Measurements from ENCODE around the gene APOBEC4. TPM values are rescaled to one million over a fixed set of nuclear protein-coding genes. Genes with fewer than 3 reads are reported as not detected.
A peak's percentile ranks its signal among the peaks of the same experiment; 100 is the strongest.

APOBEC4 gene
- total and polyA plus RNA-seq, 10 of the 15 experiments (the other 5 are each of a cell fraction or from before 2014, with no cell fraction given): 0.04 to 0.25 (median 0.06) TPM; not detected in 5

- TF ChIP-seq, protein P1, sequence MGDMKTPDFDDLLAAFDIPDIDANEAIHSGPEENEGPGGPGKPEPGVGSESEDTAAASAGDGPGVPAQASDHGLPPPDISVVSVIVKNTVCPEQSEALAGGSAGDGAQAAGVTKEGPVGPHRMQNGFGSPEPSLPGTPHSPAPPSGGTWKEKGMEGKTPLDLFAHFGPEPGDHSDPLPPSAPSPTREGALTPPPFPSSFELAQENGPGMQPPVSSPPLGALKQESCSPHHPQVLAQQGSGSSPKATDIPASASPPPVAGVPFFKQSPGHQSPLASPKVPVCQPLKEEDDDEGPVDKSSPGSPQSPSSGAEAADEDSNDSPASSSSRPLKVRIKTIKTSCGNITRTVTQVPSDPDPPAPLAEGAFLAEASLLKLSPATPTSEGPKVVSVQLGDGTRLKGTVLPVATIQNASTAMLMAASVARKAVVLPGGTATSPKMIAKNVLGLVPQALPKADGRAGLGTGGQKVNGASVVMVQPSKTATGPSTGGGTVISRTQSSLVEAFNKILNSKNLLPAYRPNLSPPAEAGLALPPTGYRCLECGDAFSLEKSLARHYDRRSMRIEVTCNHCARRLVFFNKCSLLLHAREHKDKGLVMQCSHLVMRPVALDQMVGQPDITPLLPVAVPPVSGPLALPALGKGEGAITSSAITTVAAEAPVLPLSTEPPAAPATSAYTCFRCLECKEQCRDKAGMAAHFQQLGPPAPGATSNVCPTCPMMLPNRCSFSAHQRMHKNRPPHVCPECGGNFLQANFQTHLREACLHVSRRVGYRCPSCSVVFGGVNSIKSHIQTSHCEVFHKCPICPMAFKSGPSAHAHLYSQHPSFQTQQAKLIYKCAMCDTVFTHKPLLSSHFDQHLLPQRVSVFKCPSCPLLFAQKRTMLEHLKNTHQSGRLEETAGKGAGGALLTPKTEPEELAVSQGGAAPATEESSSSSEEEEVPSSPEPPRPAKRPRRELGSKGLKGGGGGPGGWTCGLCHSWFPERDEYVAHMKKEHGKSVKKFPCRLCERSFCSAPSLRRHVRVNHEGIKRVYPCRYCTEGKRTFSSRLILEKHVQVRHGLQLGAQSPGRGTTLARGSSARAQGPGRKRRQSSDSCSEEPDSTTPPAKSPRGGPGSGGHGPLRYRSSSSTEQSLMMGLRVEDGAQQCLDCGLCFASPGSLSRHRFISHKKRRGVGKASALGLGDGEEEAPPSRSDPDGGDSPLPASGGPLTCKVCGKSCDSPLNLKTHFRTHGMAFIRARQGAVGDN (IDR thresholded peaks at IDR 0.05): no peak
- TF ChIP-seq JUNB (IDR thresholded peaks at IDR 0.05) (no peak), ZSCAN29 (IDR thresholded peaks at IDR 0.05) (no peak), RAD21 (IDR thresholded peaks at IDR 0.05; ENCODE audit: insufficient read depth, low read depth, low read length) (no peak), ZNF24 (IDR thresholded peaks at IDR 0.05) (no peak), SREBF2 (IDR thresholded peaks at IDR 0.05; ENCODE audit: low read length) (no peak), SIX5 (IDR thresholded peaks at IDR 0.05; ENCODE audit: low read depth, low read length, severe bottlenecking) (no peak), SPI1 (IDR thresholded peaks at IDR 0.05; ENCODE audit: borderline replicate concordance, insufficient read depth, low read depth, low read length) (peak; percentile 88; the same call in 1 of the 2 replicates), TBL1XR1 (IDR thresholded peaks at IDR 0.05; ENCODE audit: low read depth, low read length) (no peak; the same call in 1 of the 2 replicates), POU2F2 (IDR thresholded peaks at IDR 0.05; ENCODE audit: borderline replicate concordance, low read depth, low read length) (peak; percentile 49; the same call in 1 of the 3 replicates)
- TF ChIP-seq, protein P2, sequence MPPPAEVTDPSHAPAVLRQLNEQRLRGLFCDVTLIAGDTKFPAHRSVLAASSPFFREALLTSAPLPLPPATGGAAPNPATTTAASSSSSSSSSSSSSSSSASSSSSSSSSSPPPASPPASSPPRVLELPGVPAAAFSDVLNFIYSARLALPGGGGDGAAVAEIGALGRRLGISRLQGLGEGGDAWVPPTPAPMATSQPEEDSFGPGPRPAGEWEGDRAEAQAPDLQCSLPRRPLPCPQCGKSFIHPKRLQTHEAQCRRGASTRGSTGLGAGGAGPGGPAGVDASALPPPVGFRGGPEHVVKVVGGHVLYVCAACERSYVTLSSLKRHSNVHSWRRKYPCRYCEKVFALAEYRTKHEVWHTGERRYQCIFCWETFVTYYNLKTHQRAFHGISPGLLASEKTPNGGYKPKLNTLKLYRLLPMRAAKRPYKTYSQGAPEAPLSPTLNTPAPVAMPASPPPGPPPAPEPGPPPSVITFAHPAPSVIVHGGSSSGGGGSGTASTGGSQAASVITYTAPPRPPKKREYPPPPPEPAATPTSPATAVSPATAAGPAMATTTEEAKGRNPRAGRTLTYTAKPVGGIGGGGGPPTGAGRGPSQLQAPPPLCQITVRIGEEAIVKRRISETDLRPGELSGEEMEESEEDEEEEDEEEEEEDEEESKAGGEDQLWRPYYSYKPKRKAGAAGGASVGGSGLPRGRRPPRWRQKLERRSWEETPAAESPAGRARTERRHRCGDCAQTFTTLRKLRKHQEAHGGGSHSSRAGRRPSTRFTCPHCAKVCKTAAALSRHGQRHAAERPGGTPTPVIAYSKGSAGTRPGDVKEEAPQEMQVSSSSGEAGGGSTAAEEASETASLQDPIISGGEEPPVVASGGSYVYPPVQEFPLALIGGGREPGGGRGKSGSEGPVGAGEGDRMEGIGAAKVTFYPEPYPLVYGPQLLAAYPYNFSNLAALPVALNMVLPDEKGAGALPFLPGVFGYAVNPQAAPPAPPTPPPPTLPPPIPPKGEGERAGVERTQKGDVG (CRISPR knock-in tag; IDR thresholded peaks at IDR 0.05): peak; percentile 82; the same call in 1 of the 2 replicates
- TF ChIP-seq, protein P3, sequence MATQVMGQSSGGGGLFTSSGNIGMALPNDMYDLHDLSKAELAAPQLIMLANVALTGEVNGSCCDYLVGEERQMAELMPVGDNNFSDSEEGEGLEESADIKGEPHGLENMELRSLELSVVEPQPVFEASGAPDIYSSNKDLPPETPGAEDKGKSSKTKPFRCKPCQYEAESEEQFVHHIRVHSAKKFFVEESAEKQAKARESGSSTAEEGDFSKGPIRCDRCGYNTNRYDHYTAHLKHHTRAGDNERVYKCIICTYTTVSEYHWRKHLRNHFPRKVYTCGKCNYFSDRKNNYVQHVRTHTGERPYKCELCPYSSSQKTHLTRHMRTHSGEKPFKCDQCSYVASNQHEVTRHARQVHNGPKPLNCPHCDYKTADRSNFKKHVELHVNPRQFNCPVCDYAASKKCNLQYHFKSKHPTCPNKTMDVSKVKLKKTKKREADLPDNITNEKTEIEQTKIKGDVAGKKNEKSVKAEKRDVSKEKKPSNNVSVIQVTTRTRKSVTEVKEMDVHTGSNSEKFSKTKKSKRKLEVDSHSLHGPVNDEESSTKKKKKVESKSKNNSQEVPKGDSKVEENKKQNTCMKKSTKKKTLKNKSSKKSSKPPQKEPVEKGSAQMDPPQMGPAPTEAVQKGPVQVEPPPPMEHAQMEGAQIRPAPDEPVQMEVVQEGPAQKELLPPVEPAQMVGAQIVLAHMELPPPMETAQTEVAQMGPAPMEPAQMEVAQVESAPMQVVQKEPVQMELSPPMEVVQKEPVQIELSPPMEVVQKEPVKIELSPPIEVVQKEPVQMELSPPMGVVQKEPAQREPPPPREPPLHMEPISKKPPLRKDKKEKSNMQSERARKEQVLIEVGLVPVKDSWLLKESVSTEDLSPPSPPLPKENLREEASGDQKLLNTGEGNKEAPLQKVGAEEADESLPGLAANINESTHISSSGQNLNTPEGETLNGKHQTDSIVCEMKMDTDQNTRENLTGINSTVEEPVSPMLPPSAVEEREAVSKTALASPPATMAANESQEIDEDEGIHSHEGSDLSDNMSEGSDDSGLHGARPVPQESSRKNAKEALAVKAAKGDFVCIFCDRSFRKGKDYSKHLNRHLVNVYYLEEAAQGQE (IDR thresholded peaks at IDR 0.05; ENCODE audit: low read depth, low read length): no peak
- TF ChIP-seq, protein P4, sequence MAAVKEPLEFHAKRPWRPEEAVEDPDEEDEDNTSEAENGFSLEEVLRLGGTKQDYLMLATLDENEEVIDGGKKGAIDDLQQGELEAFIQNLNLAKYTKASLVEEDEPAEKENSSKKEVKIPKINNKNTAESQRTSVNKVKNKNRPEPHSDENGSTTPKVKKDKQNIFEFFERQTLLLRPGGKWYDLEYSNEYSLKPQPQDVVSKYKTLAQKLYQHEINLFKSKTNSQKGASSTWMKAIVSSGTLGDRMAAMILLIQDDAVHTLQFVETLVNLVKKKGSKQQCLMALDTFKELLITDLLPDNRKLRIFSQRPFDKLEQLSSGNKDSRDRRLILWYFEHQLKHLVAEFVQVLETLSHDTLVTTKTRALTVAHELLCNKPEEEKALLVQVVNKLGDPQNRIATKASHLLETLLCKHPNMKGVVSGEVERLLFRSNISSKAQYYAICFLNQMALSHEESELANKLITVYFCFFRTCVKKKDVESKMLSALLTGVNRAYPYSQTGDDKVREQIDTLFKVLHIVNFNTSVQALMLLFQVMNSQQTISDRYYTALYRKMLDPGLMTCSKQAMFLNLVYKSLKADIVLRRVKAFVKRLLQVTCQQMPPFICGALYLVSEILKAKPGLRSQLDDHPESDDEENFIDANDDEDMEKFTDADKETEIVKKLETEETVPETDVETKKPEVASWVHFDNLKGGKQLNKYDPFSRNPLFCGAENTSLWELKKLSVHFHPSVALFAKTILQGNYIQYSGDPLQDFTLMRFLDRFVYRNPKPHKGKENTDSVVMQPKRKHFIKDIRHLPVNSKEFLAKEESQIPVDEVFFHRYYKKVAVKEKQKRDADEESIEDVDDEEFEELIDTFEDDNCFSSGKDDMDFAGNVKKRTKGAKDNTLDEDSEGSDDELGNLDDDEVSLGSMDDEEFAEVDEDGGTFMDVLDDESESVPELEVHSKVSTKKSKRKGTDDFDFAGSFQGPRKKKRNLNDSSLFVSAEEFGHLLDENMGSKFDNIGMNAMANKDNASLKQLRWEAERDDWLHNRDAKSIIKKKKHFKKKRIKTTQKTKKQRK (IDR thresholded peaks at IDR 0.05; ENCODE audit: low read depth, low read length): no peak
Observed at GRCh38 chr1:183635606-183636333, 17.3 kb downstream of the APOBEC4 start, which contains the start of gene ARPC5 (continued).
